HG03565 (cell line): ENCODE data around the gene SLC37A1.

Source experiments
- ATAC-seq: cut with Tn5 transposase; IDR thresholded peaks from one replicate; pipeline ENCODE4 v1.9.1; 2021; ENCODE audit warnings: mild to moderate bottlenecking, moderate library complexity; ENCODE audit not compliant: unreplicated experiment

SLC37A1 gene

DNA sequence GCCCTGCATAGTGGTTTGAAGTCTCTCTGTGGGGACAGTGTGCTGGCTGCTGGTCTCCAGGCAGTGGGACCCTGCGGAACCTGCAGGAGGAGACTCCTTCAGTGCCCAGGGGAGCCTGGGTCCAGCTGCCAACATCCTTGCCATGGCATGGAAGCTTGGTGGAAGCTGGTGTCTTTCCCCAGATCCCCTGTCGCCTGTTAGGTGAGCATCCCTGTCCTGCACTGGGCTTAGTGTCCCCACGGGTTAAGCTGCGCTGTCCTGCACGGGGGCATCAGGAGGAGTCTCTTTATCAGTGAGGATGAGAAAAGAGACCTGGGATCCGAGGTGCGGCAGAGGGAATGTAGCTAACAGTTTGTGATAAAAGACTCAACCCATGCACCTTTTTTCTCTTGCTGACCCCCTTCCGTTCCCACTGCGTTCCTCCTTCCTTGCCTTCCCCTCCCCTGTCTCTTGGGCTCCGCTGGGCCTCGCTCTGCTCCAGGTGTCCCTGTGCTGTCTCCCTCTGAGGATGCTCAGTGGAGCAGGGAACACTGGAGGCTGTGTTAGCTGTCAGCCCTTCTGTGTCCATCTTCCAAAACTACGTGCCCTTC lies 59.3 kb downstream of the SLC37A1 start:
- no peak for ATAC-seq

DNA sequence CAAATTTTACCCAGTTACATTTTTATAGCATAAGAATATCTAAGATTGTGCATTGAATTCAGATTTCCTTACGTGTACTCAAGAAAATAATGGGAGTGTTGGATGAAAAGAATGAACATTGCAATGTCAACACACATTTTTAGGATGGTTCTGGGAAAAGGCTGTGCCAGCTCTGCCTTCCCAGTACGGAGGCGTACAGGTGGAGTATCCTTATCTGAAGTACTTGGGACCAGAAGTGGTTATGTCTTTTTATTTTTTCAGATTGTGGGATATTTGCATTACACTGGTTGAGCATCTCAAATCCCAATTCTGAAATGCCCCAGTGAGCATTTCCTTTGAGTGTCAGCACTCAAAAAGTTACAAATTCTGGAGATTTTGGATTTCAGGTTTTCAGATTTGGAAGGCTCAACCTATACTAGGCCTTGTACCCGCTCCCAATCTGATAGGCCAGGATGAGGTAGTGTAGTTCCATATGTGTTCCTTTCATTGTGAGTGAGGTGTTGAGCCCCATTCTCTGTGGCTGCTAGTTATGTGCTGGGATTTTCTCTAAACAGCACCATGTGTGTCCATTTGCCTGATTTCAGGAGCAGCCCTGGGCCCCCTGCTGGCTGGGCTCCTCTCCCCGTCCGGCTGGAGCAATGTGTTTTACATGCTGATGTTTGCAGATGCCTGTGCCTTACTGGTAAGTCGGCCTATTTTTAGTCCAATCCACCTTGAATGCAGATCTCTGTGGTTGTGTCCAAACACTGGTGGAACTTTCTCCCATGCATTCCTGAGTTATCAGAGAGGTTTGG lies 60.8 kb downstream of the SLC37A1 start:
- no peak for ATAC-seq

DNA sequence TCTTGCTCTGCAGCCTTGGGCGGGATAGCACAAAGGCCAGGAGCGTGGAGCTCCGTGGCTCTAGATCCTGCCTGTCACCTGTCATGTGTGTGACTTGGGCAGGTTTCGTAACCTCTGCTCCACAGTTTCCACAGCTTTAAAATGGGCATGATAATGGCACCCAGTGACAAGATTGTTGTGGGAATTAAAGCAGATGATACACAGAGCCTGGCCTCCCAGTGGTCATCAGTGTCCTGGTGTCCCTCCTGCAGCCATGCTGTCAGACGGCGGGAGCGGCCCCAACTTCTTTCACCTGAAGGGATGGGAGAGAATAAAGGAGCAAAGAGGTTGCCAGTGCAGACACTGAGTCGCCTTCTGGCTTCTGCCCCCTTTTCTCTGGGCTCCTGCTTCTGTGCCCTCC lies 61.5 kb downstream of the SLC37A1 start:
- ATAC-seq, result no peak

DNA sequence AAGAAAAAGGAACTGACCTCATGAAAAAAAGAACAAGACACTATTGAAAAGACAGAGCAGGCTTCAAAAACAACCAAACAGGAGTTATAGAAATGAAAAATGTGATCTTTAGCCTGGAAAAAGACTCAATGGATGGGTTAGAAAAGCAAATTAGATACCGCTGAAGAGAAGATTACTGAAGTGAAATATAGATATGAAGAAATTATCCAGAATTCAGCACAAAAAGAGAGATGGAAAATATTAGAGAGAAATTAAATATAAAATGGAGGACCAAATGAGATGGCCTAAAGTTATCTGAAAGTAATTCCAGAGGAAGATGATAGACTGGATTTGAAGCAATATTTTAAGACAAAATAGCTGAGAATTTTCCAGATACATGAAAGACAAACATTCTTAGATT lies 63.0 kb downstream of the SLC37A1 start:
- ATAC-seq, result no peak

DNA sequence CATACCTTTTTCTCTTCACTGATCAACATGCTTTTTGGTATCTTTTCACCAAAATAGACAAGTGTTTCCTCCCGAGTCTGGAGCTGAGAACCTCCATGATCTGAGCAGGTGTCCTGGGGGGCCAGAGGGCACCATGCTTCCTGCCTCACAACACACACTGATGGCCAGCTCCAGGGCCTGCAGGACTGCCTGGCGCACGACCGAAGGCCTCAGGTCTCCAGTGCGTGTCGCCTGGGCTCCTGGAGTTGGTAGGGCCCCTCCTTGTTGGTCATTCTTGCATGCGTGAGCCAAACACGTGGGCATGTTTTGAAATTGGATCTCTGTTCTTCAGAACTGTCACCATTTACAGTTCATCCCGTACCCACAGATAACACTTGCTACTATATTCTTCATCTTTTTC lies 64.4 kb downstream of the SLC37A1 start:
- ATAC-seq, result no peak

DNA sequence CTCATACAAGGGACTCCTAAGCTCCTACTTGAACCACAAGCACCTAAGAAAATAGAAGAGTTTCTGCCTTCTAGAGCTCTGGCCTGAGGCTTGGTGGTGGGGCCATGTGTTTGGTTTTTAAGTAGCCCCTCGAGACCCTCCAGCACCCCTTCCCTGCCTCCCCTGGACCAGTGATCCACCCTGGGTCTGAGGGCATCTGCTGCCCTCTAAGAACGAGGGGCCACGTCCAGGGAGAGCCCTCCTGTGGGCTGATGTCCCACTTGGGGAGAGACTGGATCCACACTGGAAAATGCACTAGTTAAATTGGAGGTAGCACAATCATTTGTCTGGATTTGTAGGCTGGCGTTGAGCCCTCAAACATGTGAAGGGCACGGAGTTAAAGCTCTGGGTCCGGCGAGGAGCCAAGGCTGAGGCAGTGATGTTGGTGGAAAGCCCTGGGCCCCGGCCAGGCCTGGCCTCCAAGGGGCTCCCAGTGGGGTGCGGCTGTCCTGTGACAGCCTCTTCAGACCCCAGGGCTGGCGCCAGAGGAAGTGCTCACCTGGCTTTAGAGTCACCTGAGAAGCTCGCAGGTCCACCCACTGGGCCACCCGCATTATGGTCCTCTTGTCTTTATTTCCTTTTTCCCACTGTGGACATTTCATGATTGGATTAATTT lies 65.2 kb downstream of the SLC37A1 start:
- no peak for ATAC-seq

DNA sequence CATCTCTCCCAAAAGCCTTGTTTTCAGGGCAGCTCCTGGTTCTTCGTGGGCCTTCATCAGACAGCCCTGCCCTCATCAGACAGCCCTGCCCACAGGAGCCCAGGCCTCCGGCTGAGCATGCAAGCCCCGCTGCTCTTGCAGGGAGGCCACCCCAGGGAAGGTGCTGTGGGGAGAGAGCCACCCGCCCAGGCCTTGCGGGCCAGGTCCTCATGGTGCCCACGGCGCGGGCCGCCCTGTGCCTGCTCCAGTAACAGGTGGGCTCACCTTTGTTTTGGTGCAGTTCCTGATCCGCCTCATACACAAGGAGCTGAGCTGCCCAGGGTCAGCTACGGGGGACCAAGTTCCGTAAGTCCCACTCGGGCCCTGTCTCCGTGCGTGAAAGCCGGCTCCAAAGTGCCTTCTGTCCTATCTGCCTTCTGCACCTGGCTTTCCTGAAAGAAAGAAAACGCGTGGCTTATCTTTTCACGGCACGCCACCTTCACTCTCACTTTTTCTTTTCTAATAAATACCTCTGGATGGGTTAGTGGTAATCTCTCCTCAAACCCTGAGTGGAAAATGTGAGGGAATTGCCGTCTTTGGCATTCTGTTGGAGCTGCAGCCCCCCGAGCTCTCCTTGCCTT lies 65.9 kb downstream of the SLC37A1 start:
- ATAC-seq, result no peak

DNA sequence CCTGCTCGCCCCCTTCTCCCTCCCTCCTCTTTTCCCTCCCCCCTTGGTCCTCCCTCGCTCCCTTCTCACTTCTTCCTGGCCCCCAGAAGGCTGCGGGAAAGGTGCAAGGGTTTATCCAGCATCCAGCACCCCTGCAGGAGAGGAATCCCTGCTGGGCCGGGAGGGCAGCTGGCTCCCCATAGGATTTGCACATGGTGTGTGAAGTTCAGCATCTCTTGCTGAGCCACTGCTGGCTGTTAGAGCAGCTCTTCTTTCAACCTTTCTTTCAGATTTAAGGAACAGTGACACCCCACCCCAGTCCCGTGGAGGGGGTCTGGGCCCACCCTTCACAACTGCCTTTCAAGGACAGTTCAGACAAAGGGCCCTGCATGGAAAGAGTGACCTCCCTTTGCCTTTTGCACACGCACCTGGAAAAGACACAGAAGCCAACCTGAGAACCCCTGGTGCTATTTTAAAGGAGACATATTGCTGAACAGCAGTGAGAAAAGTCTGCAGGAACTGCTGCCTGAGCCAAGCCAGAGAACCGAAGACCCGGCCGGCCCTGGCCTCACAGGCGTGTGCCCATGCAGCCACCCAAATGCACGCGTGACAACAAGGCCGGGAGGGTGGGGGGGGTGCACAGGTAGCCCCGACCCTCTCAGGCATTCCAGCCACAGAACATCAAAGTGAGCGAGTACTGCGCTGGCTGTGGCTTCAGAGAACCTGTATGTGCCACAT lies 66.6 kb downstream of the SLC37A1 start:
- no peak for ATAC-seq

DNA sequence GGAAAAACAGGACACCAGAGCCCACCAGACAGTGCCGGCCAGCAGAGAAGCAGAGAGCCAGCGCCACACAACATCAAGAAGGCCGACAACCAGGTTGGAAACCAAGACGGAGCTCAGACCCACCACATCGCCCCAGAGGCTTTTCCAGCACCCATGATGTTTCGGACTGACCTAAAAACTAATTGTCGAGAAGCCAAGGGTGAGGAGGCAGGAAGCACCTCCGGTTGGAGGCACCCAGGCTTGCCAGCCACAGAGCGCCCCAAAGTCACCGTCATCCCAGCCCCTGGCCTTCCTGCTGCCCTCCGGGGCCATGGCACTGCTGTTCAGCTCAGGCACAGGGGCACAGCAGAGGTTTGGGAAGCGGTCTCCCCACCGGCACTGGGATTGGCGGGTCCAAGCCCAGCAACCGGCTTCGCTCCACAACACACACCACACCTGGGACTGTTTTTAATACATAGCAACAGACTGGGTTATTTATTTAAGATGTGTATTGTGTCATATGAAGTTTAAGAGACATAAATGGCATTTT lies 67.2 kb downstream of the SLC37A1 start:
- no peak for ATAC-seq

DNA sequence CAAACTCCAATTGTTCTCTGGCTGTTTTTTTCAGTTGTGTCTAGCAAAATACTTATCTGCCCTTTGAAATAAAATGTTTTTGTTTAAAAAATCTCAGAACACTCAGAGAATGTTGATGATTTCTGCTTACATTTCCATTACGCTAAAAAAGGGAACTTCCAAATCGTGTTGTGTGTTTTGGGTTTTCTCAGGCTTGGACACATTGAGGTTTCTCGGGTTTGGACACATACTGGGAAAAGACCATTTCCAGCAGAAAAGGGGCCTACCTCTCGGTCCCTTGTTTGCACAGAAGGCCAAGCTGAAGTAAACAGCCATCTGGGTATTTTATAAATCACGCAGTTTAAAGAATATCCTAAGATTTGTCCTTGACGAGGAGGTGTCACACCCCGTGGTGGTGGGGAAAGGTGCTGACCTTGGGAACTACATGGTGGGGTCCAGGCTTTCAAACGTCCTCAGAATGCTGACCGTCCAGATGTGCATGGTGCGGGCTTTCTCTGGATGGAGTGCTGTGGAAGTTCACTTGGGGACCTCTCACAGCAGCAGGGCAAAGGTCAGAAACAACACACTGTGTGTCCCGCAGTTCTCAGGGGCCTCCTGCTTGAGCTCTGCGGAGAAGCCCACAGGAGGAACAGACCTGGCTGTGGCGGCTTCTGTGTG lies 67.8 kb downstream of the SLC37A1 start:
- ATAC-seq, result no peak

DNA sequence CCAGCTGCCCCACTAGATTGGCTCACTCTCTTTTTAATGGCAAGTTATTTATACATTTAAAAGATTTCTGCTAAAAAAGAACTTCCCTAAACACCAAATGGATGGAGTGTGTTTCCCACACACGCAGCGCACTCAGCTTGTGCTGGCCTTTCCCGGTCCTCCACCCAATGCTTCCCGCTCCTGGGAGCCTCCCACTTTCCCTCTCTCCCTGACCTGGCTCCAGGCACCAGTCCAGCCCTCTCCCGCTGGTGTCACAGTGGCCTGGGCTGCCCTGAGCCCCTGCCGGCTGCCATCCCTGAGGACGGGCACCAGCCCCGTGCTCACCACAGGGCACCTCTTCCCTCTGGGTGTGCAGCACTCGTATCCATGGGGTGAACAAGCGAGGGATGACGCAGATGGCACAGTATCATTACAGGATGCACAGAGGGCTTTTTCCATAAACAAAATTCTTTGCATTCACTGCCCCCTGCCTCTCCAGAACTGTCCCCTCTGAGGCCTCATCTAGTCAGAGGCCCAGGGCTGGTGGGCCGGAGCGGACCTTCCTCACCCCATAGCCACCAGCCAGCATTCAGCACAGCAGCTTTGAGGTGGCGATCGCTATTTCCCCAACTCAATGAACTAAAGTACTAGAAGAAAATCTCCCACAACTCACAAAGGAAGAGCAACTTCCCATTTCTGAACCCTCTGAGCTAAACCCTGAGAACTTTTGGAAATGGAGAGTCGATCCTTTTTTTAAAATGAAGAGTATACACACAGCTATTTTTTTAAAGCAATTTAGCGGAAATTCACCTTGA lies 68.5 kb downstream of the SLC37A1 start:
- ATAC-seq, result no peak

DNA sequence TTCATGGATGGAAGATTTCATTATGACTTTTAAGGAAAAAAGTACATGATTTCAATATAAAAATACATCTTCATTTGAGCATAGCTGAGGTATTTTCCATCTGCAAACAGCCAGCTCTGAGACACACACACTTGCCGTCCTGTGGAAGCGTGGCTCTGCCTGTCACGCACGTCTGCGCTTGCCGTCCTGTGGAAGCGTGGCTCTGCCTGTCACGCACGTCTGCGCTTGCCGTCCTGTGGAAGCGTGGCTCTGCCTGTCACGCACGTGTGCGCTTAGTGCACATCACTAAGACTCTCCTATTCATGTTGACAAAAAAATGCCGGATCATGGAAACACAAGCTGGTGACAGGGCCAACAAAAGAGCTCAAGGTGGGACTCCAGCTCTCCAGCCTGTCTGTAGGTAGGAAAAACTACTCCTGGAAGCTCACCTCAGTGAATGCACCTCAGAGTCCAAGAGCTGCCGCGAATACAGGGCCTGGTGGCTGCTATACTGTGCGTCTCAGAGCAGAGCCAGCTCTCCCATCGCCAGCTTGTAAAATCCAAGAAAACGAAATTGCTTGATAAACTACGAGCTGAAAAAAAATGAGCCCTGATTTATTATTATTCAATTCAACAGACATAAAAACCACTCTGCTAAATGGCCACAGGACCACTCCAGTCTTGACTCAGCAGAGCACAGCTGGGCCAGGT lies 69.3 kb downstream of the SLC37A1 start:
- ATAC-seq, result no peak

DNA sequence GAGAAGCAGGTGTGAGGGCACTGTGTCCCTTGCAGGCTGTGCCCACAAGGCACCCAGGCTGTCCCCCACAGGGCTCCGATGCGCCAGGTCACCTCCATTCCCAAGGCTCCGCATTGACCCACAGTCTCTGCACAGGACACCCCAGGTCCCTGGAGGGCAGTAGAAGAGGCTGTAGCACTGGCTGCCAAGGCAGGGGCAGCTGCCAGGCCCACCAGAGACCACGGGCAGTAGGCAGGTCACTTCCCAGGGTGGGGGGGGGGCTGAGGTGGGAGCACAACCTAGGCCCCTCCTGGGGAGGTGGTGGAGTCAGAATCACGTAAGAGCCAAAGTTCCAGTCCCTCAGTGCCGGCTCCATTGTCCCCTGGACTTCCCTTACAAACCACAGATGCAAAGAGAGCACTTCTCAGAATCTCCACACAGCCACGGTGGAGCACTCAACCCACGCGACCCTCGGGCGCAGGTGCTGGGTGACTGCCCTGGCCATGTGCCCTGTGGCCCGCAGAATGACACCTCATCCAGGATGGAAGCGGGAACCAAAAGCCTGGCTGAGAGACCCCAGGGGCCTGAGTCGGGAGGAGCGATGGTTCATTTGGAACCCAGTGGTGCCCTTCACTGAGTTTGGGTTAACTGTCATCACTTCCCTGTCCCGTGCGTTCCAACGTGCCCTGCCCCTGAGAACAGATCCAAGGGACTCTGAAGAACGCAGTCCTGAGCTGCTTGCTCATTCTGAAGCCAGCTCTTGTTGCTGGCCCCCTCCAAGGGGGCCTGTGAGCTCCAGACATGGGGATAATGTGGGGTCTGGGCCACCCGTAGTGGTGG lies 70.0 kb downstream of the SLC37A1 start:
- no peak for ATAC-seq

DNA sequence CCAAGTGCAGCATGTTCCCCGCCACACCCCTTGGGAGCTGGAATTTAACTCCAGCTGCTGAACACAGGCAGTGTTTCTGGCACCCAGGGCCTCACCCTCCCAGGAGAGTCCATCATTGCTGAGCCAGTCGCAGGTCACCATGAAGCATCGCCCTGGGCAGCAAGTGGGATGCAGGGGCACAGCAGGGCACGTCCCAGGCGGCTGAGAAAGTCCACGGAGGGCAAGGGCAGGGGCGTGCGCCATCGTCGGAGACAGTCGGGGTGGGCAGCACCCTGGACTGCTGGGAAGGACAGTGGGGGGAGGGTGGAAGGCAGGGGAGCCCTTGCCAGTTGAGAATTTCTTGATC lies 70.6 kb downstream of the SLC37A1 start:
- ATAC-seq, result no peak

DNA sequence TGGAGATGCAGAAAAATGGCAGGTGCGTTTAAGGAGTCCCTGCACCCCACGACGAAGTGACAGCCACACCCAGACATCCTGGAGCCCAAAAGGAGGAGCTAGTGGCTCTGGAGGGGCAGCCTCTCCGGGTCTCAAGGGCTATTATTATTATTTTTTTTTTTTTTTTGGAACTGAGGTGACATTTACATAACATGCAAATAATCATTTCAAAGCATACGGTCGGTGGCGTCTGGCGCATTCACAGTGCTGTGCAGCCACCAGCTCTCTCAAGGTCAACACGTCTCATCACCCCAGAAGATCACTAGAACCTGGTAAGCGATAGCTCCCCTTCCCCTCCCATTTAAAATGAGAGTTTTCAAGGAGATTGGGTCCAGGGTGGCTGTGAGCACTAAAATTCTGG lies 72.2 kb downstream of the SLC37A1 start:
- ATAC-seq, result no peak

DNA sequence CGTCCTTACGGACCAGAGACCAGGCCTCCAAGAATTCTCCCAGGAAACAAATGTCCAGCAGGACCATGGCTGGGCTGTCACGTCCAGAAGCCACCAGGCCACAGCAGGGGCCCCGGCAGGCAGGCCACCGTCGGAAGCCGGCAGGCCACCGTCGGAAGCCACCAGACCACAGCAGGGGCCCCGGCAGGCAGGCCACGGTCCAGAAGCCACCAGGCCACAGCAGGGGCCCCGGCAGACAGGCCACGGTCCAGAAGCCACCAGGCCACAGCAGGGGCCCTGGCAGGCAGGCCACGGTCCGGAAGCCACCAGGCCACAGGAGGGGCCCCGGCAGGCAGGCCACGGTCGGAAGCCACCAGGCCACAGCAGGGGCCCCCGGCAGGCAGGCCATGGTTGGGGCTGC lies 72.8 kb downstream of the SLC37A1 start:
- no peak for ATAC-seq

DNA sequence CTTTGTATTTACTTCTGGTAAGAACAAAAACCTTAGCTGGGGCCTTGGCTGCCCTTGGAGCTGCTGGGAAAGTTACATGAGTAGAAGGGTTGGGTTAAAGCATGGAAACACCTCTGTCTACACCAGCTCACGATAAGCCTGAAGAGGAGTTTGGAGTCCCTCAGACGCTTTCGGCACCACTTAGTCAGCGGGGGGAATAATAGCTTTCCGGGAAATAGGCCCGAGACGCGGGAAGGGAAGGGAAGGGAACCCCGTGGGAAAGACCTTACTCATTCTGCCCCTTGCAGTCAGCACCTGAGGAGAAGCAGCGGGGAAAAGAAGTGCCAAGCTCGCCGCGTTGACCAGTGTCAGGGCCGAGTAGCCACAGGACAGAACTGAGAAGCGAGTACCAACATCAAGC lies 73.4 kb downstream of the SLC37A1 start:
- no peak for ATAC-seq

DNA sequence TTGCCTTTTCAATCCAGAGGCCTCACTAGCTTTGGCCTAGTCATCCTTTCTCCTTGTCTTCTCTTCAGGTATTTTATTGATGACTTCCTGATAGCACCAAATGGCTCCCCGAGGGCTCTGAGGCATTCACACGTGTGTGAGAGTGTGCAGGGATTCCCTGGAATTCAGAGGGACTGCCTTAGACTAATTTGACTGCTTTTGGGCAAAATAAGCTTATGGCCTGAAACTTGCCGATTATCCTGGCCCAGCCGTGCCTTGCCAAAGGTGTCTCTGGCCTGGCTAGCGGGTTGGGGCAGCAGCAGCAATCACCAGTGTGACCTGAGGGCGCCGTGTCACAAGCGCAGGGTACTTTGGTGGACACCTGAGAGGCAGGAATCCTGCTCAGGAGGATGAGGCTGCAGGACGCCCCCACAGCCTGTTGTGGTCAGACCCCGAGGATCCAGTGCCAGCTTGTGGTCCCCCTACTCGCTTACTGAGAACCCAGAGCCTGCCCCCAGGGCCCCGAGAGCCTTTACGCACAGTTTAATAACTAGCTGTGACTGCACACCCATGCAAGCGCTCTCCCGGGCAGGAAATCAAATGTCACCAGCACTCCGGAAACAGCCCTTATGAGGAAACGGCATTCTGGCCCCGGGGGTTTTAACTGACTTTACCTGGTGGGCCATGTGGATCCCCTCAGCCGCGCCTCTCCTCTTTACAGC lies 76.9 kb downstream of the SLC37A1 start:
- no peak for ATAC-seq
